Measurements from ENCODE around the gene OR5AS1. TPM values are rescaled to one million over a fixed set of nuclear protein-coding genes. Genes with fewer than 3 reads are reported as not detected.
"Not testable (repeated sequence)": the region's sequence is repeated elsewhere in the genome, so short reads cannot be mapped to it uniquely, and the experiment has no call there.

OR5AS1 gene
- total RNA-seq, 1 experiment from 2014 or later, result not detected

DNA sequence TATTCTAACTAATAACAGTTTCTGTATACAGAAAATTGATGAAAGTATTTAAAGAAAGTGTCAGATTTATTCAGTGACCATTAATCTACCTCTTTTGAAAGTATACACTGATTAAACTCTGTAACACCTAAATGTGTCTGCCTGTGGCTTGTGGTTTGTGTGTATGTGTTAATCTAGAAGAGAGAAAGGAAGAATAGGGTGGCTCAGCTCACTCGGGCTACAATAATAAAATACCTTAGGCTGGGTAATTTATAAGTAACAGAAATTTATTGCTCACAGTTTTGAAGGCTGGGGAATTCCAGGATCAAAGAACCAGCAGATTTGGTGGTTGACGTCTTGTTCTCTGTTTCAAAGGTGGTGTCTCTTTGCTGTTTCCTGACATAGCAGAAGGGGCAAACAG lies 13.6 kb upstream of the OR5AS1 start:
- ATAC-seq (no peak), DNase-seq (no peak)
- Histone ChIP-seq H3K4me3 (ENCODE audit: low read length) (no peak overlapping the region), H3K27me3 (ENCODE audit: low read length) (peaks cover 5% of the 10 kb centered on the region; the same call in 1 of the 2 replicates), H3K9me3 (ENCODE audit: low read length) (no peaks in the 10 kb centered on the region; the same call in 1 of the 2 replicates), H2AFZ (ENCODE audit: low read length) (no peak overlapping the region), H4K20me1 (ENCODE audit: low read length) (no peaks in the 10 kb centered on the region), H3K4me2 (ENCODE audit: low read length) (no peak overlapping the region), H3F3A (ENCODE audit: low read length, unreplicated experiment) (no peaks in the 10 kb centered on the region), H3K36me3 (ENCODE audit: low read depth, low read length) (no peaks in the 10 kb centered on the region), H3K4me1 (ENCODE audit: insufficient read depth, low read length) (no peaks in the 10 kb centered on the region), H3K27ac (ENCODE audit: low read length) (no peak overlapping the region), H3K9ac (ENCODE audit: low read length) (no peak overlapping the region), H3K79me2 (ENCODE audit: low read length) (no peaks in the 10 kb centered on the region), H3K9me2 (replicated peaks; ENCODE audit: low read length) (no peaks in the 10 kb centered on the region)
- BruUV-seq (replicated peaks), result no TSS peak
- ChIA-PET POLR2A (ENCODE audit: unreplicated experiment) (no interaction called here), CTCF (no interaction called here)
- intact Hi-C loops (cut with micrococcal nuclease), result no loop called here
- no peak for TF ChIP-seq EZH2phosphoT487 (IDR thresholded peaks at IDR 0.05; ENCODE audit: borderline replicate concordance, low read length)

DNA sequence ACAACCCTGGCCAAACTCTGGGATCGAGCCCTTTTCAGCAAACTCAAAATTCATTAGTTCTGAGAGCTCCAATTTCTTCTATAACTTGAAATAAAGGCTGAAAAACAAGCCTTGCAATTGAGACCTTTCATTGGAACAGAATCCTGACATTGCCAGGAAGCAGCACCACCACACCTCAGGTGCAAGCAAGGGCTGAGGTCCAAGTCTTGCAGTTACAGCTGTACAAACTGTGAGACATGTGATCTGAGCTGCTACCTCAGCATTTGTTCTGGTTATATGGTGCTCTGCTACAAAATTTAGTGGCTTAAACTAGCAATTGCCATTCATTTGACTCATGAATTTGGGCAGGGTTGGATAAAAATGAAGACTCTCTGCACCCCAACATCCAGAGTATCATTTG lies 18.1 kb downstream of the OR5AS1 start:
- CTCF ChIA-PET, result no interaction called here
- 0 out of 2 replicates have a peak, but pooled peaks cover 5% of the 10 kb centered on the region for H3K9me3 ChIP-seq (ENCODE audit: low read length)

DNA sequence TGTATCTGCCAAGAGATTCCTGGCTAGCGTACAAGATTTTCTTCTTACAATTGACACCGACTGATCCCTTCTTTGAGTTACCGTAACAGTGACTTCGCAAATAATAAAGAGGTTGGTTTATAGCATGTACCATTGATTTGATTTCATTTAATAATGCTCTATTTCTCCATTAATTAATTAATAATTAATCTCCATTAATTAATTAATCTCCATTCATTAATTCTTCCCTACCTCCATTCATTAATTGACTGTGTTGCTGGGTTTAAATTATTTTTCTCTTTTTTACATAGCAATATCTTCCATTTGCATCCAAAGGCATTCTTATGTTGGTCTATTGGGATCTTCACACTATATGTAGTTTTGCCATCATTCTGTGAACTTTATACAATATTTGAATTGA lies 21.0 kb downstream of the OR5AS1 start:
- intact Hi-C loops (cut with micrococcal nuclease), result no loop called here
- Histone ChIP-seq H3K4me1 (ENCODE audit: insufficient read depth, low read length) (no peaks in the 10 kb centered on the region), H3F3A (ENCODE audit: low read length, unreplicated experiment) (no peaks in the 10 kb centered on the region), H3K4me2 (ENCODE audit: low read length) (no peak overlapping the region), H3K27ac (ENCODE audit: low read length) (no peak overlapping the region), H3K9ac (ENCODE audit: low read length) (no peak overlapping the region), H3K9me3 (ENCODE audit: low read length) (0 out of 2 replicates have a peak, but pooled peaks cover 5% of the 10 kb centered on the region), H3K79me2 (ENCODE audit: low read length) (no peaks in the 10 kb centered on the region), H2AFZ (ENCODE audit: low read length) (no peak overlapping the region), H3K4me3 (ENCODE audit: low read length) (no peak overlapping the region), H3K36me3 (ENCODE audit: low read depth, low read length) (no peaks in the 10 kb centered on the region), H3K9me2 (replicated peaks; ENCODE audit: low read length) (no peaks in the 10 kb centered on the region), H4K20me1 (ENCODE audit: low read length) (no peaks in the 10 kb centered on the region), H3K27me3 (ENCODE audit: low read length) (no peaks in the 10 kb centered on the region)
- ChIA-PET CTCF (no interaction called here), POLR2A (ENCODE audit: unreplicated experiment) (no interaction called here)
- TF ChIP-seq EZH2 (IDR thresholded peaks at IDR 0.05; ENCODE audit: low read length, unreplicated experiment), result no peak
- BruUV-seq (replicated peaks), result no TSS peak
- DNase-seq, result no peak
- ATAC-seq, result no peak

More for the DNA sequence above, 18.1 kb downstream of the OR5AS1 start:
- Histone ChIP-seq H3K36me3 (ENCODE audit: low read depth, low read length) (no peaks in the 10 kb centered on the region), H3K4me2 (ENCODE audit: low read length) (no peak overlapping the region), H3K9me2 (replicated peaks; ENCODE audit: low read length) (no peaks in the 10 kb centered on the region), H3K4me1 (ENCODE audit: insufficient read depth, low read length) (no peaks in the 10 kb centered on the region), H3K4me3 (ENCODE audit: low read length) (no peak overlapping the region), H3F3A (ENCODE audit: low read length, unreplicated experiment) (no peaks in the 10 kb centered on the region), H3K9ac (ENCODE audit: low read length) (no peak overlapping the region), H2AFZ (ENCODE audit: low read length) (no peak overlapping the region), H3K79me2 (ENCODE audit: low read length) (no peaks in the 10 kb centered on the region), H4K20me1 (ENCODE audit: low read length) (no peaks in the 10 kb centered on the region), H3K27ac (ENCODE audit: low read length) (no peak overlapping the region), H3K27me3 (ENCODE audit: low read length) (no peaks in the 10 kb centered on the region)
- DNase-seq (no peak), ATAC-seq (no peak)
- no TSS peak for BruUV-seq (replicated peaks)
- intact Hi-C loops (cut with micrococcal nuclease), result no loop called here
- TF ChIP-seq, protein P1, sequence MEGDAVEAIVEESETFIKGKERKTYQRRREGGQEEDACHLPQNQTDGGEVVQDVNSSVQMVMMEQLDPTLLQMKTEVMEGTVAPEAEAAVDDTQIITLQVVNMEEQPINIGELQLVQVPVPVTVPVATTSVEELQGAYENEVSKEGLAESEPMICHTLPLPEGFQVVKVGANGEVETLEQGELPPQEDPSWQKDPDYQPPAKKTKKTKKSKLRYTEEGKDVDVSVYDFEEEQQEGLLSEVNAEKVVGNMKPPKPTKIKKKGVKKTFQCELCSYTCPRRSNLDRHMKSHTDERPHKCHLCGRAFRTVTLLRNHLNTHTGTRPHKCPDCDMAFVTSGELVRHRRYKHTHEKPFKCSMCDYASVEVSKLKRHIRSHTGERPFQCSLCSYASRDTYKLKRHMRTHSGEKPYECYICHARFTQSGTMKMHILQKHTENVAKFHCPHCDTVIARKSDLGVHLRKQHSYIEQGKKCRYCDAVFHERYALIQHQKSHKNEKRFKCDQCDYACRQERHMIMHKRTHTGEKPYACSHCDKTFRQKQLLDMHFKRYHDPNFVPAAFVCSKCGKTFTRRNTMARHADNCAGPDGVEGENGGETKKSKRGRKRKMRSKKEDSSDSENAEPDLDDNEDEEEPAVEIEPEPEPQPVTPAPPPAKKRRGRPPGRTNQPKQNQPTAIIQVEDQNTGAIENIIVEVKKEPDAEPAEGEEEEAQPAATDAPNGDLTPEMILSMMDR (conservative IDR thresholded peaks at IDR 0.05; ENCODE audit: low read depth, low read length), result no peak
- TF ChIP-seq EZH2phosphoT487 (IDR thresholded peaks at IDR 0.05; ENCODE audit: borderline replicate concordance, low read length), result no peak
- POLR2A ChIA-PET (ENCODE audit: unreplicated experiment), result no interaction called here

DNA sequence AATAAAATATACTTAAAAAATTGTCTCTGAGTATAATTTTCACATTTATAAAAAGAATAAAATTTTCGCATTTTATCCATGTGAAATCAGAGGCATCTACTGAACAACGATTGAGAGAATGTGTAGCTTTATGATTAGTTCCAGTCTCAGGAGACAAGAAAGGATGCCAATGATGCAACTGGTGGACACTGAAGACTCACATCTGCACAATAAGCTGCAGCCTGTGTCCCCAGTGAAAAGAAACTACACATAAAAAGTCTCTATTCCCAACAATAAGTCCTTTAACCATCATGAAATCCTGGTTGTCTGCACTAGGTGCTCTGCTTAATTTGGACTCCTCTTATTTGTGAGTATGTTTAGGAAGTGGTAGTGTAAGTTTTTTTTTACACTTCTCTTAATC lies 22.0 kb downstream of the OR5AS1 start:
- Histone ChIP-seq H3K9ac (ENCODE audit: low read length) (no peak overlapping the region), H3K36me3 (ENCODE audit: low read depth, low read length) (no peaks in the 10 kb centered on the region), H3F3A (ENCODE audit: low read length, unreplicated experiment) (no peaks in the 10 kb centered on the region), H4K20me1 (ENCODE audit: low read length) (no peaks in the 10 kb centered on the region), H3K27ac (ENCODE audit: low read length) (no peak overlapping the region), H3K4me2 (ENCODE audit: low read length) (no peak overlapping the region), H3K4me1 (ENCODE audit: insufficient read depth, low read length) (no peaks in the 10 kb centered on the region), H2AFZ (ENCODE audit: low read length) (no peak overlapping the region), H3K79me2 (ENCODE audit: low read length) (no peaks in the 10 kb centered on the region), H3K27me3 (ENCODE audit: low read length) (no peaks in the 10 kb centered on the region), H3K9me2 (replicated peaks; ENCODE audit: low read length) (no peaks in the 10 kb centered on the region), H3K4me3 (ENCODE audit: low read length) (no peak overlapping the region), H3K9me3 (ENCODE audit: low read length) (0 out of 2 replicates have a peak, but pooled peaks cover 5% of the 10 kb centered on the region)
- ATAC-seq (no peak), DNase-seq (no peak)
- CTCF ChIA-PET, result no interaction called here
- TF ChIP-seq EZH2 (IDR thresholded peaks at IDR 0.05; ENCODE audit: low read length, unreplicated experiment), result no peak
- TF ChIP-seq, protein P1 (conservative IDR thresholded peaks at IDR 0.05; ENCODE audit: low read depth, low read length), result no peak
- no peak for TF ChIP-seq EZH2phosphoT487 (IDR thresholded peaks at IDR 0.05; ENCODE audit: borderline replicate concordance, low read length)
- POLR2A ChIA-PET (ENCODE audit: unreplicated experiment), result no interaction called here
- intact Hi-C loops (cut with micrococcal nuclease), result no loop called here
- BruUV-seq (replicated peaks), result no TSS peak

DNA sequence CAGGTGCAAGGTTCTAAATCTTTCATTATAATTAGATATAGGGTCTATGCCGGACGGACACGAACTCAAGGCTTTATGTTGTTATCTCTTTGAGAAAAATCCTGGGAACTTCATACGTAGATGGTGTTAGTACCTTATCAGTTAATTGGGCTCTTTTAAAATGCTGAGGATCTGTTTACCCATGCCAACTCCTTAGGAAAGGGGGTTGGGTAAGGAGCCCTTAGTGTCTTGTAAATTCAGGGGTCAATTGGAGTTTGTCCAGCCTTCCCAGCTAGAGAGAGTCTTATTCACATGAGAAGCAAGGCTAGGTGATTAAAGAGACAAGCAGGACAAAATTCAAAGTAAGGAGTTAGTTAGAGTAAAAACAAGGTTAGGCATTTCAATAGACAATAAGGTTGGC lies 28.9 kb downstream of the OR5AS1 start:
- DNase-seq; ATAC-seq; H3K27ac ChIP-seq (ENCODE audit: low read length); intact Hi-C loops (cut with micrococcal nuclease); H3K9me2 ChIP-seq (replicated peaks; ENCODE audit: low read length); H3K4me3 ChIP-seq (ENCODE audit: low read length); H3K27me3 ChIP-seq (ENCODE audit: low read length); POLR2A ChIA-PET (ENCODE audit: unreplicated experiment); H3K9ac ChIP-seq (ENCODE audit: low read length); H3F3A ChIP-seq (ENCODE audit: low read length, unreplicated experiment); H3K4me2 ChIP-seq (ENCODE audit: low read length); H4K20me1 ChIP-seq (ENCODE audit: low read length); H3K79me2 ChIP-seq (ENCODE audit: low read length); H3K4me1 ChIP-seq (ENCODE audit: insufficient read depth, low read length); H3K36me3 ChIP-seq (ENCODE audit: low read depth, low read length); CTCF ChIA-PET; H3K9me3 ChIP-seq (ENCODE audit: low read length); H2AFZ ChIP-seq (ENCODE audit: low read length); BruUV-seq (replicated peaks): not testable (repeated sequence)
